BJ (cell line): Measurements from ENCODE around the gene CPED1. TPM values are rescaled to one million over a fixed set of nuclear protein-coding genes. Genes with fewer than 3 reads are reported as not detected.

Experiments used
- CTCF ChIA-PET: fragments of 350-600 bp; formaldehyde crosslinking; extraction: SDS; loops from one replicate; lab custom pipeline; 2021; ENCODE audit warnings: antibody characterized with exemption, inconsistent platforms; lab: Yijun Ruan, JAX
- POLR2A ChIA-PET: fragments of 300-600 bp; sonication (Branson Sonifier 250); formaldehyde crosslinking; extraction: SDS; loops from one replicate; lab custom pipeline; 2021; ENCODE audit warnings: antibody characterized with exemption; lab: Charles Lee
- DNase-seq: peaks from one replicate; pipeline ENCODE4 v3.0.0-alpha.2; 2011; ENCODE audit warnings: low read depth
- H3K27me3 ChIP-seq: 2 replicates; pipeline ENCODE4 v1.6.0; 2011; ENCODE audit warnings: low read length; ENCODE audit not compliant: control insufficient read depth, insufficient read depth
- H3K36me3 ChIP-seq: 2 replicates; pipeline ENCODE4 v1.5.1; 2011; ENCODE audit warnings: low read length; ENCODE audit not compliant: control insufficient read depth, insufficient read depth
- H3K4me3 ChIP-seq: 2 replicates; pipeline ENCODE4 v1.5.1; 2011; ENCODE audit warnings: low read depth, mild to moderate bottlenecking, control low read depth, low read length
- polyA plus RNA-seq: library from polyadenylated mRNA; depleted of rRNA; stranded (reverse); fragments of >200 nt; gene quantifications from 2 replicates; pipeline ENCODE4 v1.2.3, GENCODE V29; 2011
- TF ChIP-seq, protein P1 (sequence below): IDR thresholded peaks from 2 replicates; pipeline ENCODE4 v1.5.1; 2011; ENCODE audit warnings: low read depth, mild to moderate bottlenecking, control low read depth, inconsistent platforms, low read length, moderate library complexity; ENCODE audit not compliant: insufficient read depth

Gene CPED1
- polyA plus RNA-seq, 1 experiment, result 18.3 TPM

- no peaks in the 10 kb centered on the region for H3K27me3 ChIP-seq
- TF ChIP-seq, protein P1, sequence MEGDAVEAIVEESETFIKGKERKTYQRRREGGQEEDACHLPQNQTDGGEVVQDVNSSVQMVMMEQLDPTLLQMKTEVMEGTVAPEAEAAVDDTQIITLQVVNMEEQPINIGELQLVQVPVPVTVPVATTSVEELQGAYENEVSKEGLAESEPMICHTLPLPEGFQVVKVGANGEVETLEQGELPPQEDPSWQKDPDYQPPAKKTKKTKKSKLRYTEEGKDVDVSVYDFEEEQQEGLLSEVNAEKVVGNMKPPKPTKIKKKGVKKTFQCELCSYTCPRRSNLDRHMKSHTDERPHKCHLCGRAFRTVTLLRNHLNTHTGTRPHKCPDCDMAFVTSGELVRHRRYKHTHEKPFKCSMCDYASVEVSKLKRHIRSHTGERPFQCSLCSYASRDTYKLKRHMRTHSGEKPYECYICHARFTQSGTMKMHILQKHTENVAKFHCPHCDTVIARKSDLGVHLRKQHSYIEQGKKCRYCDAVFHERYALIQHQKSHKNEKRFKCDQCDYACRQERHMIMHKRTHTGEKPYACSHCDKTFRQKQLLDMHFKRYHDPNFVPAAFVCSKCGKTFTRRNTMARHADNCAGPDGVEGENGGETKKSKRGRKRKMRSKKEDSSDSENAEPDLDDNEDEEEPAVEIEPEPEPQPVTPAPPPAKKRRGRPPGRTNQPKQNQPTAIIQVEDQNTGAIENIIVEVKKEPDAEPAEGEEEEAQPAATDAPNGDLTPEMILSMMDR, result no peak
- CTCF ChIA-PET, result interaction anchor here (1.3 kb wide), 1 partner anchor 86 kb away, joined by 3 read pairs; no protein-coding TSS in a partner anchor
- DNase-seq, result no peak
- H3K36me3 ChIP-seq, result no peaks in the 10 kb centered on the region
- POLR2A ChIA-PET, result no interaction called here
- no peak overlapping the region for H3K4me3 ChIP-seq
These were observed 7.1 kb downstream of the CPED1 start for GRCh38 chr7:120995654-120996053.

- CTCF ChIA-PET, result interaction anchor here (0.6 to 1.4 kb wide), 4 partner anchors 8 to 87 kb away, joined by 3 read pairs; partner anchors contain the start of gene CPED1
- DNase-seq, result no peak
- no peak overlapping the region for H3K4me3 ChIP-seq
- H3K27me3 ChIP-seq, result no peaks in the 10 kb centered on the region
- no peaks in the 10 kb centered on the region for H3K36me3 ChIP-seq
- POLR2A ChIA-PET, result no interaction called here
- TF ChIP-seq, protein P1, result no peak
These were observed 7.9 kb downstream of the CPED1 start for GRCh38 chr7:120996333-120996987.

GRCh38 chr7:120996988-120997345 lies 8.5 kb downstream of the CPED1 start:
- CTCF ChIA-PET, result interaction anchor here (1.1 to 1.4 kb wide), 2 partner anchors 8 to 86 kb away, joined by 3 read pairs; partner anchors contain the start of gene CPED1
- H3K36me3 ChIP-seq, result no peaks in the 10 kb centered on the region
- TF ChIP-seq, protein P1, result no peak
- no peak overlapping the region for H3K4me3 ChIP-seq
- no peaks in the 10 kb centered on the region for H3K27me3 ChIP-seq
- DNase-seq, result no peak
- POLR2A ChIA-PET, result no interaction called here

GRCh38 chr7:120997882-120998474 lies 9.5 kb downstream of the CPED1 start:
- H3K27me3 ChIP-seq, result no peaks in the 10 kb centered on the region
- TF ChIP-seq, protein P1, result no peak
- no peak overlapping the region for H3K4me3 ChIP-seq
- ChIA-PET POLR2A (no interaction called here), CTCF (interaction anchor here (0.7 kb wide), 1 partner anchor 111 kb away, joined by 3 read pairs; no protein-coding TSS in a partner anchor)
- no peaks in the 10 kb centered on the region for H3K36me3 ChIP-seq
- no peak for DNase-seq

DNA sequence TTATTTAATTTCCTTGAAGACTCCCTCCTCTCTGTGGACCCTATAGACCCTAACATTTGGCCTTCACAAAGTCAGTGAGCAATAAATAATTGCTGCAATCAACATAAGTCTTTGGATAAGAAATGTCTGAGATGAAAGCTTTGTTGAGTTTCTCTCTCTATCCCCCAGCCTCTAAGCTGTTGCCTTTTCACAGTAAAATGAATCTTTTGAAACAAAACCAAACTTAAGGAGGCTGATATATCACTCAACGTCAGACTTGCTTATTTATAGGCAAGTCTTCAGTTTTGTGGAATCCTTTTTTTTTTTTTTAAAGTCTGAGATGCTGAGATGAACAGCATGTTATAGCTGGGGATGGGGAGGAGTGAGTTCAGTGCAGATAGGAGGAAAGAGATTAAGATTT lies 10.0 kb downstream of the CPED1 start:
- TF ChIP-seq, protein P1, result no peak
- Histone ChIP-seq H3K27me3 (no peaks in the 10 kb centered on the region), H3K36me3 (no peaks in the 10 kb centered on the region), H3K4me3 (no peak overlapping the region)
- ChIA-PET POLR2A (interaction anchor here (0.6 to 0.8 kb wide), 2 partner anchors 83 to 125 kb away, joined by 3 read pairs; no protein-coding TSS in a partner anchor), CTCF (interaction anchor here (1.6 to 5.4 kb wide), 2 partner anchors 11 to 40 kb away, joined by 3 to 29 read pairs; partner anchors contain the start of gene CPED1)
- DNase-seq, result no peak
